ELR (cell line): ENCODE data around the gene CPA4.

Experiments
- DNase-seq: peaks from one replicate; pipeline ENCODE4 v3.0.0-alpha.2; 2015; ENCODE audit warnings: low read depth

CPA4 gene

DNA sequence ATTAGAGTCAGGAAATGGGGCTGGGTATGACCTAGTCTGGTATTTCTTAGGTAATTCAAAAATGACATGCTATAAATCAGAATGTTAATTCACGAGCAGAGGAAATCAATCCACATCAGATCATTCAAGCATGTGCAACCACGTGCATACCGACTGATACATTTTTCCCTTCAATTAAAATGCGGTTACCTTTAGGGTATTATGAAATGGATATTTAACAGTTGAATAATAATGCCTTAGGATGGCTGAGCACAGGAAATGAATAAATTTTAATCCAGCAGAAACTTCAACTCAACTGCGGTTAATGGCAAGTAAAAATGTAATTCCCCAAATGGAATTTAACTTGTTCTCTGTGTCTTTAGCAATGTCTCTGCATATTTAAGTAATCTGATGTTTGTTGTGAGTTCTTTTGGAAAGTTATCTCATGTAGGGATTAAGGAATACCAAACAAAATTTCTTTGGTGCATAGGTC, 17.1 kb upstream of the CPA4 start:
- no peak for DNase-seq

DNA sequence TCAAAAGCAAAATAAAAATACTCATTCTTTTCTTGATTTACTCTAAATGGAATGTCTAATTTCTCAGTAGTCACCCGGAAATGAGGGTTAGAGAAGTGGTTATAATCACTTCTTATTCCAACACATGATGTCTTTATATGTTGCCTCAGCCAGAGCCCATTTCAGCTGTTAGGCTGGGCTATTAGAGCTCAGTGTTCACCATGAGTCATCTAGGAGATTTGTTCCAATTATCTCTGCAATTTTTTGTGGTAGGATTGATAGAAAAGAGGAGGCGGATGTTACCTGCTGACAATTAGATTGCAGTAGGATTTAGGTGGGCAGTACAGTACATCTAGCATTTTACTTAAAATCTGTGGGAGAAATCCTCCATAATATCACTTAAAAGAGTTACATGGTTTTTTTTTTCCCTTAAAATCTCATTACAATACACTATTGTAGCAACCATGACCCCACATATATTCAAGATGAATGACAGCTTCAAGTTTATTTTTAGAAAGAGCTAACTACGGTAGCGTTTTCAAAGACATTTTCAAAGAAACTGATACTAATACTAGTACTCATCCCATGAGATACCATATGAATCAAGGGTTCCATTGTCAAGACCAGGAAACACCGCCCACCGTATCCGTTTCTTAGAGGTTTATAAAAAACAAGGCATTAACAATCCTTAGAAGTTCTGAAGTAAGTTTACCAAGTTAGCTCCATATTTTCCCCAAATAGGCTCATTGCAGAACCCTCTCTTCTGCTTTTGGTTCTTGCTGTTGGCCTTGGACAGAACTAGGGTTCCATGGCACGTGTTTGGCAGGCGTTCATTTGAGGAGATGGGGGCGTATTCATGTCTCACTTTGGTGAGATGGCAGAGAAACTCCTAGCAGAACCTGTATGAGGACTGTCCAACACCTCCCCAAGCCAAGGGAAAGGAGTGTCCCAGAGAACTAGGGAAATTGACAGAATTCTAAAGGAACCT, 15.9 kb upstream of the CPA4 start:
- peak; percentile 36 for DNase-seq

DNA sequence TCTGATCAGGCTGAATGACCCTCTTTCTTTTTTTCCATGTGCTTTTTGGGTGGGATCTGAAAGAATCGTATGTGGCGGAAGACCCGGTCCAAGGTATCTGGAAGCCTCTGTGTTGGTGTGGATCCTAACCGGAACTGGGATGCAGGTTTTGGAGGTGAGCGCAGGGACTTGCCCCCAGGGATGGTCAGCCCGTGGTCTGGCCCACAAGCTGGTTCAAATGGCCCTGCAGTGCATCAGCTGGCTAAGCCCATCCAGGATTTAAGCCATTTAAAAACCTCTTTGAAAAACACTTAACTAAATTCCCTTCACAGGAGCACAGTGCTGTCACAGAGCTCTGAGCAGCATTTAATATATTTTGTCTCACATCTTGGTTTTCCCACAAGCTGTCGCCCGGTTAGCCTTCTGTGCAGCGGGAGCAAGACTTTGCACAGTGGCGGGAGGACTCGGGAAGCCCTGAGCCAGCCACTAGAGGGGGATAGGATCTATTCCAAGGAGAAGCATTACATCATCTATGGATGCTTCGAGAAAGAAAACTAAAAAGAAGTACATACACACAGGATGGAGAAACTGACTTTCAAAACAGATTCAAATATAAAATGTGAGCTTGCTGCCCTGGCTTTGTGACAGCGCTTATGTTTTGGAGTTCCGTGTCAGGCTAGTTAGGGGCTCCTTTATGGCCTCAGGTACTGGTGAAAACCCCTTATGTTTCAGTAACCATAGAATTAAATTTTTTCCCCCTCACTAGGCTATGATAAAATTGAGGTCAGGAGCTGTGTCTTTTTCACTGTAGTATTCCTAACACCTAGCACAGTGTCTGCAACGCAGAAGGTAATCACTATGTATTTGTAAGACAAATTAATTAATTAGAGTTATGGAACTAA, 15.0 kb upstream of the CPA4 start:
- peak; percentile 74 for DNase-seq

DNA sequence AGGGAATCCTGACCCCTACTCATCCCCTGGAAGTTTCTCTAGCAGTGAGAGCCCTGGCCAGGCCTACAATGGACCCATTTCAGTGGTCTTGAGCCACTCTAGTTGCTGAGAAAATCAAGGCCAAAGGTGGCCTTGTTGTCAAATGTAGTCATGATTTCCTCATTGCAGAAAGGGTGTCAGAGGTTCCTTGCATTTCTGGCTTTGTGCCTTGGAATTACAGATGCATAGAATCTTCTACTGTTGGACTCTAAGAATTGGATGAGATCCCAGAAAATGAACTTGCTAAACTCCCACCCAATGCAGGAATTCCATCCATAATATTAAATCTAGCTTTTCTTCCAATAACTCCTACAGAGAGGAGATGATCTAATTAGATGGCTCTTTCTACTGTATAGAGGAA, 14.1 kb upstream of the CPA4 start:
- DNase-seq: peak; percentile 17

DNA sequence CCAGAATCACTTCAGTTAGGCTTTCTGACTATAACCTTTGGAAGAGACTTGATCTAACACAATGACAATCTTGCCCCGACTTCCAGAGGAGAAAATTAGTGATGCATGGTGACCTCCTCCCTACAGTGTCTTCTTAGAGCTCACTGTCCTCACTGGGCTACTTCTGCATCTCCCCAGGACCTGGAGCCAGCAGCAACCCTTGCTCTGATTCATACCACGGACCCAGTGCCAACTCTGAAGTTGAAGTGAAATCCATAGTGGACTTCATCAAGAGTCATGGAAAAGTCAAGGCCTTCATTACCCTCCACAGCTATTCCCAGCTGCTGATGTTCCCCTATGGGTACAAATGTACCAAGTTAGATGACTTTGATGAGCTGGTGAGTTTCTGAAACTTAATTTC, 13.7 kb upstream of the CPA4 start:
- no peak for DNase-seq

DNA sequence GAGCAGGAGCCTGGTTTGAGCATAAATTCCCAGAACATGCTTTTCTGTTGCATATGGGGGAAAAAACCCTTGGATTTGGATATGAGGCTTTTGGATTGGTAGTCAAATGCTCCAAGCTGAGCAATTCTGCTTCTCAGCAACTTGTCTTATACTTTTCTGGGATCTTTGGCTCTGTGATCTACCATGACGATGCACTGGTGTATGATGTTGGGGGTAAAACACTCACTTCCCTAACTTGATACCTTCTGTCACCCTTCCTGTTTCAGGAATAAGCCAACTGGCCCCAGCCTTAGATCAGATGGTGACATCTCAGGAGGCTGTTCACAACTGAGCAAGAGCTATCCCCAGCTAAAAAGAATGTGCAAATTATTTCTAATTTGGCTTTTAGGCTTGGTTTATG, 13.1 kb upstream of the CPA4 start:
- DNase-seq: no peak

DNA sequence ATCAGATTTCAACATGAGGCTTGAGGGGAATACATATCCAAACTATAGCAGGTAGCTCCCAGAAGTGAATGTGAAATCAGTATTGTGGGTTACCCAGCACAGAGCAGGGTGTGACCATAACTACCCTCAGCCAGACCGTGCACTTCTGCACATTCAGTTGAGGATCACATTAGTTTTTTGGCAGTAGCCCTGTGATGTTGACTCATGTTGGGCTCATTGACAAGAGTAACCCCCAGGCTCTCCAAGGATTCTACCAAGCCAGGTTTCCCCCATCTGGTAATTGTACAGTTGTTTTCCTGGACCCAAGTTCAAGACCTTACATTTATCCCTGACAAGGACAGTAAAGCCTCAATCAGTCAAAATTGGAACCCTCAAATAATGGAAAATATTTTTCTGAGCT, 11.7 kb upstream of the CPA4 start:
- DNase-seq: peak; percentile 6

DNA sequence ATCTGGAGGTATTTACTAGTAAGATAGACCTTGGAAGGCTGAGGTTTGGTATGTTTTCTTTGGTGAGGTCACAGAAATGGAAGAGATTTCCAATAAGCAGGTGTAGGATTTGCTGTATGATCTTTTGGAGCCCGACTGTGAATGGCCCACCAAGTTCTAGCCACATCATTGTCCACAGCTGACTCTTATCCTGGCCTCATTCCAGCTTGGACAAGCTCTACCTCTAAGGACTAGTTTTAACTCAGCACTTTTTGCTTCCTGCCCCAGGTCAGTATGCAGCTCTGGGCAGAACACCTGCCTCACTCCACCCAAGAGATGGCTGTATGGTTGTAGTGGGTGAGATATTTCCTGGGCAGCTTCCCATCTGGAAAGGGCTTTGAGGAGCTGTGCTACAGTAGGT, 6.1 kb upstream of the CPA4 start:
- DNase-seq: no peak

DNA sequence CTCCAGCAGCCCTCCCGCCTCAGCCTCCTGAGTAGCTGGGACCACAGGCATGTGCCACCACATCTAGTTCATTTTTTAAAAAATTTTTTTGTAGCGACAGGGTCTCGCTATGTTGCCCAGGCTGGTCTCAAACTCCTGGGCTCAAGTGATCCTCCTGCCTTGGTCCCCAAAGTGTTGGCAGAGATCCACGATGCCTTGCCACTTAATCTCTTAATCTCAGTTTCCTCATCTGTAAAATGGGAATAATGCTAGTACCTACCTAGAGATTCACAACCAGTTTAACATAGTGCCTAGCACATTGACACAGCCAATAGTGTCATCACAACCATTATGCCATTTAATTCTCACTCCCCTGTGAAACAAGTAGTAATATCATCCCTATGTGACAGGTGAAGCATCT, 4.8 kb upstream of the CPA4 start:
- DNase-seq: no peak

DNA sequence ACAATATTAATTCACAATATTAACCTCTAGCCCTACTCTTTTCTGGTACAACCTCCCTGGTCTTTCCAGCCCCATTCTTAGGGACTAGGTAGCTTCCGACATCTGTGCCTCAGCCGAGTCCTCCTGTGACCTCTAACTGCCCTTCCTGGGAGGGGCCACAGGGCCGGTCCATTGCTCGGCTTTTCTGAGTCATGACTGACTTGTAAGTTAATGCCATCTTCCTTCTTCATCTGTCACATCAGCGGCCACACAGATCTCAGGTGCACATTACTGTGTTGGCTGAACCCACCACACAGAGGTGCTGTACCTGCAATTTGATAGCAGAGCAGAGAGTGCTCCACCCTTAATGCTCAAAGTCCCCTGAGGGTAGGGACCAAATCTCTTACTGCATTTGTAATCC, 4.1 kb upstream of the CPA4 start:
- DNase-seq: peak; percentile 47

DNA sequence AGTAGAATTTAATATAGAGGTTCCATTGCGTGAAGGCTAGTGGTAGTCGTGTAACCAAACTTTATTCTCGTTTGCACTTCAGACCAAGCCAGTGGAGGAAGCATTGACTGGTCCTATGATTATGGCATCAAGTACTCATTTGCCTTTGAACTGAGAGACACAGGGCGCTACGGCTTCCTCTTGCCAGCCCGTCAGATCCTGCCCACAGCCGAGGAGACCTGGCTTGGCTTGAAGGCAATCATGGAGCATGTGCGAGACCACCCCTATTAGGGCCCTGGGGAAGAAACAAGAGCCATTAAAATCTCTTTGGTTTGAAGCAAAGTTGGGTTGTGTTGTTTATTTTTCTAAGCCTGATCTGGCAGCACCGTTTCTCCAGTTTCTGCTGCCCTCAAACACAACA, 3.5 kb upstream of the CPA4 start:
- no peak for DNase-seq

DNA sequence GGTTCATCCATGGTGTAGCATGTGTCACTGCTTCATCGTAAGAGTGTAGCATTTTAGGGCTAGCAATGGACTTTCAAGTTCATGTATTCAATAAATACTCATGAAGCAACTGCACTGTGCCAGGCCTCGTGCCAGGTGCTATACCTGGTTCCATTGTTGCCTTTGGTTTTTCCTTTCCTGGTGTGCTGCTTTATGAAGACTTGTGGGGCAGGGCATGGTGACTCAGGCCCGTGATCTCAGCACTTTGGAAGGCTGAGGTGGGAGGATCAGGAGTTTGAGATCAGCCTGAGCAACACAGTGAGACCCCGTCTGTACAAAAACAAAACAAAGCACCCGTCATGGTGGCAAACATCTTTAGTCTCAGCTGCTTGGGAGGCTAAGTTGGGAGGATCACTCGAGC, 2.2 kb upstream of the CPA4 start:
- peak; percentile 81 for DNase-seq

DNA sequence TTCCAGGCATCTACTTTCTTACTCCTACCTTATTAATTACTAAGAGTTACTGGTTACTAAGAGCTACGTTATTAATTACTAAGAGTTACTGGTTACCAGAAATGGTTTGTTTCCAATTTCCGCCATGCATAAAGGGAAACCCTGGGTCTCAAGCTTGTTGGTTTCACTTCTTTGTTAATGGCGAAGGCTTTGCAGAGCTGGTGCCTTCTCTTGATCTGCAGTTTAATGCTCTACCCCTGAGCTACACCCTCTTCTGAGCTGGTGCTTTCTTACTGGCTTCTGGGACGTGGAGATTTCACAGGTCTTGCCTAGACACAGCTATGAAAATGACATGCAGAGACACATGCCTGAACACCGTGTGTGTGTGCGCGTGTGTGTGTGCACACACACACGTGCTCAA, 560 bp downstream of the CPA4 start:
- no peak for DNase-seq

DNA sequence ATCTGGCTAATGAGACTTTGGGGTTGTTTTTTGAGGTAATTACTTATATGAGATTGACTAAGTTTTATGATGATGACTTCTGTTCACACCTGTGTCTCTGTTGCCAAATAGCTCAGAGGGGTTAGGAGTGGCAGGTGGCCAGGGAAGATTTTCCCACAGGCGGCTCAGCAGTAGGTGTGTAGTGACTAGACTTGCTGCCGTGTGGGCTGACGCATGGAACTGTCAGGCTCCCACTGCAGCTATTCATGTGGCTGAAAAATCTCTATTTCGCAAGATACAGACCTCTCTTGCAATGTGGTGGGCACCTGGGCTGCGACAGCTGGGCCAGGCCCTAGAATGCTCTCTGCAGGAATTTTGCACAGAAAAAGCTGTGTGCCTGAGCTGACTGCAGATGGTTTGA, 1.4 kb downstream of the CPA4 start:
- no peak for DNase-seq

DNA sequence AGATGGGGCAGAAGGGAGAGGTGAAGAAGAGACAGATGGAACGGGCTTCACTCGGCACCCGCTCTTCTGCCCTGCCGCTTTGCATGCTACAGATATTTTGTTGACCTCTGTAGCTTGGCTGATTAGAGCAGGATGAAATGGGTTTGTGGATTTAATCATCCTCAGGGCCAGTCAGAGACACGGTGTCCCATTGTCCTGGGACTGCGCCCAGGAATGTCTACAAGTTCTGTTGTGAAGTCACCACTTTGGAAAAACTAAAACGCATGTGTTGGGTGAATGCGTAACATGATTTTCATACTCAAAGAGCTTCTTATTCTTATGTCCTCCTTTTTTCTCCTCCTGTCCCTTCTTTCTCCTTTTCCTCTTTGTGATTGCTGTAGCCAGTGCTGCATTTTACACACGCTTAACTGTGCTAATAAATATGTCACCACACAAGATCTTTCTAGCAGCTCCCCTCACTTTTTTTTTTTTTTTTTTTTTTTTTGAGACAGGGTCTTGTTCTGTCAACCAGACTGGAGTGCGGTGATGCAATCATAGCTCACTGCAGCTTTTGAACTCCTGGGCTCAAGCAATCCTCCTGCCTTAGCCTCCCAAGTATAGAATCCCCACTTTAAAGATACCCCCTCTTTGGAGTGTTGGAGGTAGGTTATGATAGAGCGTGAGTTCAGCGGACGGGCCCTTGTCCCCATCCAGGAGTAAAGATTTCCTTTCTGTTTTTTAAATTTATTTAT, 3.4 kb downstream of the CPA4 start:
- DNase-seq: no peak

DNA sequence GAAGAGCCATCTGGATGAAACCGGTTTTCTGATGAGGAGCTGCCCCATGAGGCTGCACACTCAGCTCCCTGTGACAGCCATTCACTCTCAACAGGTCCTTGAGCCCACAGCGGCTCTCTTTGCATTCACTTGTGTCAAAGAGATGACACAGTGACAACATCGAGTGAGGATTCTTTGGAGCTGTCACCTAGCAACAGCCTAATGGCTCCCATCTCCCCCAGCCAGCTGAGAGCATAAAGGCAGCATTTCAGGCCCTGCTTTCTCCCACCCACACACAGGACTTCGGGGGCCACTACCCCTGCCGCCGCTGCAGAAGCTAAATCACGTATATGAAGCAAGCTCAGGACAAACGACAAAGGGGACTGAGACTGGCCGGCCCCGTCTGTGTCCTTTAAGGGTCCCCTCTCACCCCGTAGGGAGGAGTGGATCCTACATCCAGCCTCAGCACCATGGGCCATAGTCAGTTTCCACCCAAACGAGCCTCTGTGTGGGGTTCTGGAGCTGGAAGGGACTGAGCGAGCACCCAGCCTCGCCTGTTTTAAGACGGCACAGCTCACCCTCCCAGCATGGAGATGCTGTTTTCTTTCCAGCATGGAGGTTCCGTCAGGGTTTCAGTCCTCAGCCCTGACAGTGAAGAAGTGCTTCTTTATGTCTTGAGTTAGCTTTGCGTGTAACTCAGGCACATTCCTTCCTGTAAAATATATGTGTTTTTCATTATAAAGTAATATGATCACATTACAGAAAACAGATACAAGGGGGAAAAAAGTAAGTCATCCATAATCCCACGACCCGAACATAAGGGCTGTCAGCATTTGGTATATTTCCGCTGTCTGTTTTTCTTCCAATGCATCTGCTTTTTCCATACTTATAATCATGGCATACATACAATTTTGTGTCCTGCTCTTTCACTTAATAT, 4.9 kb downstream of the CPA4 start:
- DNase-seq: no peak

DNA sequence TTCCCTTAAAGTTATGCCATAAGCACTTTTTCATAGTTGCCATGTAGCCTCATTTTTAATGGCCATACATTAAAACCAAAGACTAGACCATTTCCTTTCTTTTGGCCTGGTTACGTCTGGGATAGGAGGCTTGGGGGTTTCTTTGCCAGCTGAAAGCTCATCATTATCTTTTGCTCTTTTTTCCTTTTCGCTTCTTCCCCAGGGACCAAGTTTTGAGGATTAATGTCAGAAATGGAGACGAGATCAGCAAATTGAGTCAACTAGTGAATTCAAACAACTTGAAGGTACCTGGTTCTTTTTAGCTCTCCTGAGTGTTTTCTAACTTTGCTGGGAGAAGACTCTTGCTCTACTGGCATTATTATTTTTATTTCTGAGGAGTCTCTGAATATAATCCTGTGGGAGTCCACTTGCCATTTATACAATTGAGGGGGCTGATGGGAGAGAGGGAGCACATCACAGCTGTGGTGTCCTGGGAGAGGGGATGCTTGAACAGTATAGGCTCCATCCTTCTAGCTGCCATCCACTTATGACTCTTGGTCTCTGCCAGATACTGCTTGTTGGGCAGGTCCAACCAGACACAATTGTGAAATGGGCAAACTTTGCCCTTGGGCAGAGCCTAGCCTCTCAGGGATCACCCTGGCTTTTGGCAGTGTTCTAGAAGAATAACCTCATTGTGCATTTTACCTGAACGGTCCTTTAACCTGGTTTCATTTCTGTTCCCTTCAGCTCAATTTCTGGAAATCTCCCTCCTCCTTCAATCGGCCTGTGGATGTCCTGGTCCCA, 5.8 kb downstream of the CPA4 start:
- DNase-seq: no peak

DNA sequence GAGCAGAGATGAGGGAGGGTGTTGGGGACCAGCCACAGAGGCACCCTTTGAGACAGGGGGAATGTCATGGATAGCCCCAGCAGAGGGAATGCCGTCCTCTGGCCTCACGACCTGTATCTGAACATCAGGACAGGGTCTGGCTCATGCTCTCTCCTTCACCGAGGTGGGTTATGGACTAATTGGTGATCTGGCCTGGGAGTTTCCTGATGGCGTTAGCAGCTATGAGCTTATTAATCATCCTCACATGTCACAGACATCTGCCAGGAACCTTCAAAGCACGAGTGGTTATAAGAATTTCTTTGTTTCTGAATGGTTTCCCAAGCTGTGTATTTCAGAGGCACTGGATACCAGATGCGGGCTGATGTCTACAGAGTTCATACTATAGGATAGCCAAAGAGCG, 6.9 kb downstream of the CPA4 start:
- DNase-seq: no peak

DNA sequence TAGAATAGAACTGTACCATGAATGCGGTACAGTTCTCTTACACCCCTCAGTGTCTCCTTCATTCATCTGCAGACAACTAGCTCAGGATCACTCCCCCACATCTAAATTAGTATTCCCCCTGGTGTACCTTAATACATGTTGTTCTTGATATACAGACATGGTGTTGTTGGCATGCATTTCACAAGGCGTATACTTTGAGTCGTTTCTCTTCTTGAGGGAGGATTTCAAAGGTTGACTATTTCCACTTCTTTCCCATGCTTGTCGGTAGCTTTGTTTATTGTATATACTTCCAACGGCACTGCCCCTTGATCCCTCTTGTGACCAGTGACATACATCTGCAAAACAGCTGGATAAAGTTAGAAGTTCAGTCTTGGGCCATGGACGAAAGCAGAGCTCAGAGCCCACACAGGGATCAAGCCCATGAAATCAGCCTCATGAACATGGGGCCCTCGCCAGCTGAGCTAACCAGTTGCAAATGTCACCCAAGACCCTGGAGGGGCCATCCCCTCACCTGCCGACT, 8.6 kb downstream of the CPA4 start:
- DNase-seq: no peak

DNA sequence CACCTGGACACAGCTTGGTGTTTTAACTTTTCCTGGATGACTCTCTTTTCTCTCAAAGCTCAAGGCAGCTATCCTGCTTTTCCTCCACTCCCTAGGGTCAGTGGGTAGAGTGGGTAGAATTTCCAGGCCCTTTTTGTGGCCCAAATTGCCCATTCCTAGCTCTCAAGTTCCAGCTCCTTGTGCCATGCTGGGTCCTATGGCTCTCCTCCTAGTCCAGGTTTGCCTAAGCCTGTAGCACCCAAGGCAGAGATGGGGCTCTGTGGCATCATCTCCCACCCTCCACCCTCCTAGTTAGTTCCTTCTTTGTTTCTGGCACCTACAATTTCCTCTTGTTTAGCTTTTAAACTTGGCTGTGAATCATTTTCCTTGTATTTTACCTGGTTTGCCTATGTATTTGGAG, 9.7 kb downstream of the CPA4 start:
- no peak for DNase-seq
